Uterus (tissue), 4 donors: ENCODE measurements around the gene KLHL14. TPM values are rescaled to one million over a fixed set of nuclear protein-coding genes. Genes with fewer than 3 reads are reported as not detected.
"Not testable (repeated sequence)": the region's sequence is repeated elsewhere in the genome, so short reads cannot be mapped to it uniquely, and the experiment has no call there.

ENCODE experiments used
- DNase-seq, 2 donors: peaks; one replicate each; pipeline ENCODE4 v3.0.0-alpha.2; 2019 to 2020
- H3K27ac ChIP-seq, 2 donors: fragments of 200-600 bp; sonication (generic); 1 replicate in 1 of 2; 2 replicates in 1 of 2; pipeline ENCODE4 v1.5.1; 2016 to 2018
- H3K27me3 ChIP-seq, 2 donors: fragments of 200-600 bp; sonication (generic); one replicate each; pipeline ENCODE4 v1.5.1; 2018 to 2019; ENCODE audit warnings: control low read depth in 1 of 2
- H3K36me3 ChIP-seq, 2 donors: fragments of 200-600 bp; sonication (generic); one replicate each; pipeline ENCODE4 v1.5.1; 2019; ENCODE audit warnings: control low read depth in 1 of 2
- H3K4me1 ChIP-seq, 2 donors: fragments of 200-600 bp; sonication (generic); one replicate each; pipeline ENCODE4 v1.5.1; 2018 to 2019; ENCODE audit warnings: control low read depth in 1 of 2
- H3K4me3 ChIP-seq, 2 donors: fragments of 200-600 bp; sonication (generic); 1 replicate in 1 of 2; 2 replicates in 1 of 2; pipeline ENCODE4 v1.5.1; 2018 to 2019; ENCODE audit warnings: mild to moderate bottlenecking in 1 of 2
- H3K9me3 ChIP-seq, 2 donors: fragments of 200-600 bp; sonication (generic); one replicate each; pipeline ENCODE4 v1.5.1; 2019; ENCODE audit warnings: control low read depth in 1 of 2
- POLR2A ChIP-seq, 2 donors: fragments of 450-650 bp; IDR thresholded peaks; one replicate each; pipeline ENCODE4 v1.6.1; 2016; ENCODE audit warnings: antibody characterized with exemption in 2 of 2, mild to moderate bottlenecking in 1 of 2, moderate library complexity in 1 of 2
- intact Hi-C: fragments of 100-400 bp; cut with DNase I; formaldehyde crosslinking; loops from one replicate; pipeline ENCODE4 v1.15.1; 2023; ENCODE audit warnings: low total_unique reads
- total RNA-seq, 4 donors: library from RNA; depleted of rRNA in 3 of 4; stranded (reverse); fragments of >200 nt in 3 of 4; gene quantifications; one replicate each; pipeline versions ENCODE4 v1.1.0 to v1.2.4, GENCODE V29; 2014 to 2023
- TF ChIP-seq, protein P1 (sequence below), 4 experiments: fragments of 200-600 bp in 2 of 4; fragments of 450-650 bp in 2 of 4; sonication (generic) in 2 of 4; IDR thresholded peaks; one replicate each; pipeline ENCODE4 v1.5.1; 2016 to 2019; ENCODE audit warnings: antibody characterized with exemption in 4 of 4, mild to moderate bottlenecking in 2 of 4, moderate library complexity in 1 of 4
- donor health status: DM: yes; HTN: yes; CAD: no.

The KLHL14 gene
- total RNA-seq, 4 donors from 2014 or later: 2.6 to 9.5 (median 3.0) TPM

DNA sequence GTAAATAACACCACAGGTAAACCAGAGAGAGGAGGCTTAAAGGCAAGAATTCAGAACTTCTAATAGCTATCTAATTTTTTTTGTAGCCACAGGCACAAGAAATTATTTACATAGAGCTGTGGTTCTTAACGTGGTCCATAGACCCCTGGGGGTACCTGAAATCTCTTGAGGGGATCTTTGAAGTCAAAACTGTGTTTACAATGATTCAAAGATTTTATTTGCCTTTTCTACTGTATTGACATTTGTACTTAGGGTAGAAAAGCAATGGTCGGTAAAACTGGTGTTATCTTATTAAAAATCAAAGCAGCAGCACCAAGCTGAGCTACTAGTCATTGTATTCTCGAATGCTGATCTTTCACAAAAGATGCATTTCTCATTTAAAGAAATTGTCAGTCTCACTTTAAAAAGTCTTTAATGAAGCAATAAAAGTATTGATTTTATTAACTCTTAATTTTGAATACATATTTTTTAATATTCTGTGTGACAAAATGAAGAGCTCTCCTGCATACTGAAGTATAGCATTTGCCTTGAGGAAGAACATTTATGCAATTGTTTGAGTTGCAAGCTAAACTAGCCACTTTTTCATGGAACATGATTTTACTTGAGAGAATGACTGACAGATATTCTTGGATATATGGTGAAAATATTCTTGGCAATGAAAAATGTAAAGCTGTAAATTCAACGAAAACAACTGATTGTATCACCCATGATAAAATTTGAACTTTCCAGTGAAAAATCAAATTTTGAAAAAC, 25.6 kb upstream of the KLHL14 start:
- H3K4me1 ChIP-seq: no peaks in the 10 kb centered on the region
- no peaks in the 10 kb centered on the region for H3K36me3 ChIP-seq
- H3K27ac ChIP-seq: no peak overlapping the region
- no peak for DNase-seq
- no peaks in the 10 kb centered on the region for H3K27me3 ChIP-seq
- H3K9me3 ChIP-seq: no peaks in the 10 kb centered on the region
- H3K4me3 ChIP-seq: no peak overlapping the region
- intact Hi-C loops: no loop called here
- TF ChIP-seq, protein P1, sequence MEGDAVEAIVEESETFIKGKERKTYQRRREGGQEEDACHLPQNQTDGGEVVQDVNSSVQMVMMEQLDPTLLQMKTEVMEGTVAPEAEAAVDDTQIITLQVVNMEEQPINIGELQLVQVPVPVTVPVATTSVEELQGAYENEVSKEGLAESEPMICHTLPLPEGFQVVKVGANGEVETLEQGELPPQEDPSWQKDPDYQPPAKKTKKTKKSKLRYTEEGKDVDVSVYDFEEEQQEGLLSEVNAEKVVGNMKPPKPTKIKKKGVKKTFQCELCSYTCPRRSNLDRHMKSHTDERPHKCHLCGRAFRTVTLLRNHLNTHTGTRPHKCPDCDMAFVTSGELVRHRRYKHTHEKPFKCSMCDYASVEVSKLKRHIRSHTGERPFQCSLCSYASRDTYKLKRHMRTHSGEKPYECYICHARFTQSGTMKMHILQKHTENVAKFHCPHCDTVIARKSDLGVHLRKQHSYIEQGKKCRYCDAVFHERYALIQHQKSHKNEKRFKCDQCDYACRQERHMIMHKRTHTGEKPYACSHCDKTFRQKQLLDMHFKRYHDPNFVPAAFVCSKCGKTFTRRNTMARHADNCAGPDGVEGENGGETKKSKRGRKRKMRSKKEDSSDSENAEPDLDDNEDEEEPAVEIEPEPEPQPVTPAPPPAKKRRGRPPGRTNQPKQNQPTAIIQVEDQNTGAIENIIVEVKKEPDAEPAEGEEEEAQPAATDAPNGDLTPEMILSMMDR (IDR thresholded peaks at IDR 0.05): no peak
- no peak for TF ChIP-seq POLR2A (IDR thresholded peaks at IDR 0.05)

DNA sequence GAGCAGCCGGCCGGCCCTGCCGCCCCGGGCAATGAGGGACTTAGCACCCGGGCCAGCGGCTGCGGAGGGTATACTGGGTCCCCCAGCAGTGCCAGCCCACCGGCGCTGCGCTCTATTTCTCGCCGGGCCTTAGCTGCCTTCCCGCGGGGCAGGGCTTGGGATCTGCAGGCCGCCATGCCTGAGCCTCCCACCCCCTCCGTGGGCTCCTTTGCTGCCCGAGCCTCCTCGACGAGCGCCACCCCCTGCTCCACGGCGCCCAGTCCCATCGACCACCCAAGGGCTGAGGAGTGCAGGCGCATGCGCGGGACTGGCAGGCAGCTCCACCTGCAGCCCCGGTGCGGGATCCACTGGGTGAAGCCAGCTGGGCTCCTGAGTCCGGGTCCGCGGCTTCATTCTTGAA, 21.8 kb upstream of the KLHL14 start:
- H3K36me3 ChIP-seq, H3K4me1 ChIP-seq, intact Hi-C loops, H3K27me3 ChIP-seq, H3K9me3 ChIP-seq, H3K27ac ChIP-seq, DNase-seq, H3K4me3 ChIP-seq: not testable (repeated sequence)

DNA sequence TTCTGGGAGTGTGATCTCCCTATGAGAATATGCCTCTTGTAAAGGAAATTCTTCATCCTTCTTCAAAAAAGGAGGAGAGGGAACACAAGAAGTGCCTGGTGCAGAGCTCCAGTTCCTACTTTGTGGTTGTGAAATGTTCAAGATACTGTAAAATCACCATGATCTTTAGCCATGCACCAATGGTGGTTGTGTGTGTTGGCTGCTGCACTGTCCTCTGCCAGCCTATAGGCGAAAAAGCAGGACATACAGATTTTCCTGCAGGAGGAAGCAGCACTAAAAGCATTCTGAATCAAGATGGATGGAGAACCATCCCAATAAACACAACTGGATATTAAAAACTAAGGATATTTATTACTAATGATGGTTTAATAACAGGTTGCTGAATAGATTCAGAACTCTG, 6.2 kb upstream of the KLHL14 start:
- no peaks in the 10 kb centered on the region for H3K36me3 ChIP-seq
- no peak for DNase-seq
- H3K27me3 ChIP-seq: no peaks in the 10 kb centered on the region
- no peaks in the 10 kb centered on the region for H3K9me3 ChIP-seq
- TF ChIP-seq, protein P1 (IDR thresholded peaks at IDR 0.05): no peak
- TF ChIP-seq POLR2A (IDR thresholded peaks at IDR 0.05): no peak
- intact Hi-C loops: no loop called here
- H3K4me3 ChIP-seq: no peak overlapping the region
- H3K4me1 ChIP-seq: no peaks in the 10 kb centered on the region
- H3K27ac ChIP-seq: no peak overlapping the region

DNA sequence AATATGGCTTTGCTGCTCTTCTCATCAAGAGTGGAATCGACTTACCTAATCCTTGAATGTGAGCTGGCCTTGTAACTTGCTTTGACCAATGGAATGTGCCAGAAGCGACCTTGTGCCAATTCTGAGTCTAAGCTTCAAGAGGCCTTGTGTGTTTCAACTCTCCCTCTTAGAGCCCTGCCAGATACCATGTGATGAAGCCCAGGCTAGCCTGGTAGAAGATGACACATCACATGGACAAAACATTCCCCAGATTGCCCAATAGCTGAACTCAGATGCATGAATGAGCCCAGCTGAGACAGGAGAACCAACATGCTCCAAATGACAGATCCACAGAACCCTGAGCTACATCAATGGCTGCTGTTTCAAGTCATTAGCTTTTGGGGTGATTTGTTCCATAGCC, 4.2 kb upstream of the KLHL14 start:
- Histone ChIP-seq H3K27ac (no peak overlapping the region), H3K27me3 (no peaks in the 10 kb centered on the region), H3K4me1 (peaks cover 0 to under 1% of the 10 kb centered on the region in 2 donors), H3K9me3 (no peaks in the 10 kb centered on the region), H3K36me3 (no peaks in the 10 kb centered on the region), H3K4me3 (no peak overlapping the region)
- intact Hi-C loops: no loop called here
- no peak for DNase-seq
- TF ChIP-seq POLR2A (IDR thresholded peaks at IDR 0.05): no peak
- TF ChIP-seq, protein P1 (IDR thresholded peaks at IDR 0.05): no peak

DNA sequence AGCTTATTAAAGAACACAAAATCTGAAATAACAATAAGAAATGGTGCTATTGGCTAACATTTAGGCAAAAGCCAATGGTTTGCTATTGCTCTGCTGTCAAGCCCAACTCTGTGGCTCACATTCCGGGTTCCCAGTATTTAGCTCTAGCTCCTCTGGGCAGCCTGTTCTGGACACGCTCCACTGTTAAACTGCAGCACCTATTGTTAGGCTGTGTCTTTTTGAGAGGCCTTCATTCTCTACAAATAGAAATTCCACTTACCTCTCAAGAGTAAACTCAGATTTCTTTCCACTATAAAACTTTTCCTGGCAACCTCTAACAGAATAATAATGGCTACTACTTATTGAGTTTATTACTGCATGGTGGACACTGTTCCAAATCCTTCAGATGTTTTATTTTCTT, 3.7 kb upstream of the KLHL14 start:
- Histone ChIP-seq H3K27me3 (no peaks in the 10 kb centered on the region), H3K27ac (no peak overlapping the region), H3K4me3 (no peak overlapping the region), H3K4me1 (peaks cover 0 to 5% of the 10 kb centered on the region in 2 donors), H3K9me3 (no peaks in the 10 kb centered on the region), H3K36me3 (no peaks in the 10 kb centered on the region)
- TF ChIP-seq POLR2A (IDR thresholded peaks at IDR 0.05): no peak
- TF ChIP-seq, protein P1 (IDR thresholded peaks at IDR 0.05): no peak
- DNase-seq: no peak
- intact Hi-C loops: no loop called here
